HL-60 (cell line): Measurements from ENCODE around the gene SLC6A11.

Experiments
- DNase-seq, 2 experiments: peaks; one replicate each; pipeline ENCODE4 v3.0.0-alpha.2; 2010 to 2020; ENCODE audit warnings: low read depth in 1 of 2, low spot score in 1 of 2
- H3K27ac ChIP-seq: fragments of 250-450 bp; sonication (Bioruptor Pico); replicated peaks from 2 replicates; pipeline ENCODE4 v1.5.1; 2020; ENCODE audit warnings: mild to moderate bottlenecking, moderate library complexity
- H3K27me3 ChIP-seq: fragments of 250-450 bp; sonication (Bioruptor Pico); 2 replicates; pipeline ENCODE4 v1.5.1; 2021; ENCODE audit warnings: mild to moderate bottlenecking, moderate library complexity; ENCODE audit not compliant: insufficient read depth, poor library complexity, severe bottlenecking
- H3K4me3 ChIP-seq: replicated peaks from 2 replicates; pipeline ENCODE4 v1.5.1; 2011; ENCODE audit warnings: mild to moderate bottlenecking, control low read depth, low read length; ENCODE audit not compliant: insufficient read depth
- CTCF ChIP-seq: IDR thresholded peaks from one replicate; pipeline ENCODE4 v1.5.1; 2011; ENCODE audit warnings: low read length, control low read depth, inconsistent platforms; ENCODE audit not compliant: insufficient read depth
- GABPA ChIP-seq: IDR thresholded peaks from 2 replicates; pipeline ENCODE4 v1.6.1; 2012; ENCODE audit warnings: low read depth
- POLR2AphosphoS5 ChIP-seq: IDR thresholded peaks from 2 replicates; pipeline ENCODE4 v1.6.1; 2012; ENCODE audit warnings: low read depth
- REST ChIP-seq: IDR thresholded peaks from 2 replicates; pipeline ENCODE4 v1.6.1; 2012; ENCODE audit warnings: low read depth; ENCODE audit not compliant: insufficient replicate concordance
- SPI1 ChIP-seq: IDR thresholded peaks from 2 replicates; pipeline ENCODE4 v1.6.1; 2012; ENCODE audit warnings: low read depth, mild to moderate bottlenecking, borderline replicate concordance

Gene SLC6A11

DNA sequence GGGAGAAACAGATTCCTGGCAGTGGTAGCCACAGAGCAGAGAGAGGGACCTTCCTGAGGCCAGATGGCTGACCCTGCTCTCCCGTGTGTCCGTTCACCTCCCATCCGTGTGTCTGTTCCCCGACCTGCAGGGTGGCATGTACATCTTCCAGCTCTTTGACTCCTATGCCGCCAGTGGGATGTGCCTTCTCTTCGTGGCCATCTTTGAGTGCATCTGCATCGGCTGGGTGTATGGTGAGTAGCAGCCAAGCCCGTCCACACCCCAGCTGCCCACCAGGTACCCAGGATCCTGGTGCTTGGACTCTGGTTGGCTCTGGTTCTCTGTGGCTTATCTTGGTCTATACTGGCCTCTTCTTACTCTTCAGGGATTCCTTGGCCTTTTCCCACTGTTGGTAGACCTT is 117.0 kb downstream of the SLC6A11 start:
- Histone ChIP-seq H3K27me3 (no peaks in the 10 kb centered on the region), H3K27ac (no peak overlapping the region), H3K4me3 (no peak overlapping the region)
- no peak for TF ChIP-seq POLR2AphosphoS5
- TF ChIP-seq CTCF = no peak
- TF ChIP-seq REST = no peak
- TF ChIP-seq SPI1 = no peak
- TF ChIP-seq GABPA = no peak
- no peak for DNase-seq

DNA sequence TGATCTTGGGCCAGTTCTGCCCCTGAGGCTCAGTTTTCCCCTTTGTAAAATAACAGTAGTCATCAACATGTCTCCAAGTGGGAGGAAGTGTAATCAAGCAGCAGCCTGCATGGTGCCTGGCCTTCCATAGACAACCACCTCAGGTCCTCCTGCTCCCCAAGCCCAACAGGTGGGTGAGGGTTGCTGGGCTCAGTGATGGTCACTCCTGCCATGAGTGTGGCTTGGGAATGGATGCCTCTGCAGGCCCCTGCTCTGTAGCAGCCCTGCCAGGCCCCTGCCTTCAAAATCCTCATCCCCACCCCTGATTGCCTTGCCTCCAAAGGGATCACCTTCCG is 117.4 kb downstream of the SLC6A11 start:
- no peaks in the 10 kb centered on the region for H3K27me3 ChIP-seq
- H3K4me3 ChIP-seq = no peak overlapping the region
- no peak for TF ChIP-seq REST
- no peak for TF ChIP-seq GABPA
- no peak for TF ChIP-seq CTCF
- no peak for TF ChIP-seq SPI1
- TF ChIP-seq POLR2AphosphoS5 = no peak
- no peak for DNase-seq
- no peak overlapping the region for H3K27ac ChIP-seq

- no peak overlapping the region for H3K27ac ChIP-seq
- TF ChIP-seq POLR2AphosphoS5 (no peak), CTCF (no peak), GABPA (no peak), SPI1 (no peak), REST (no peak)
- no peak overlapping the region for H3K4me3 ChIP-seq
Observed at GRCh38 chr3:10933805-10934481, 117.9 kb downstream of the SLC6A11 start.

More at GRCh38 chr3:10933805-10934481, 117.9 kb downstream of the SLC6A11 start:
- H3K27me3 ChIP-seq = no peaks in the 10 kb centered on the region
- no peak for DNase-seq
